HepG2 (cell line): ENCODE measurements around the gene ZNF273. TPM values are rescaled to one million over a fixed set of nuclear protein-coding genes. Genes with fewer than 3 reads are reported as not detected.
A peak's percentile ranks its signal among the peaks of the same experiment; 100 is the strongest.
"Not testable (repeated sequence)": the region's sequence is repeated elsewhere in the genome, so short reads cannot be mapped to it uniquely, and the experiment has no call there.

ENCODE experiments used
- ATAC-seq: fragments of 200-7000 bp; cut with Tn5 transposase; 3 replicates; pipeline ENCODE4 v1.9.1; 2020; ENCODE audit warnings: mild to moderate bottlenecking, moderate library complexity
- BruUV-seq: library from RNA; stranded (reverse); fragments of 400-500 nt; replicated peaks from 2 replicates; lab custom pipeline; 2021; lab: Mats Ljungman, UMichigan
- CTCF ChIA-PET: fragments of 300-600 bp; formaldehyde crosslinking; extraction: SDS; loops from one replicate; lab custom pipeline; 2021; ENCODE audit warnings: low total read pairs, inconsistent platforms, low intra/inter-chr PET ratio; lab: Yijun Ruan, JAX
- POLR2A ChIA-PET: fragments of 350-600 bp; sonication (Branson Sonifier 250); formaldehyde crosslinking; loops from one replicate; lab custom pipeline; 2020; ENCODE audit warnings: antibody characterized with exemption, inconsistent platforms; lab: Yijun Ruan, JAX
- DNase-seq: peaks from one replicate; pipeline ENCODE4 v3.0.0-alpha.2; 2015; ENCODE audit warnings: low spot score
- FAIRE-seq: peaks from 3 replicates; lab custom pipeline; 2011; peaks lifted over from hg19 to GRCh38; lab: Jason Lieb, UNC
- H2AFZ ChIP-seq: one replicate; pipeline ENCODE4 v1.6.1; 2011; ENCODE audit warnings: low read length, inconsistent platforms
- H3K27ac ChIP-seq: fragments of 300-600 bp; 3 replicates; pipeline ENCODE4 v1.8.0; 2011; ENCODE audit warnings: mixed run types, mild to moderate bottlenecking, mixed read lengths, low read length, inconsistent platforms; ENCODE audit not compliant: insufficient read depth; ENCODE audit errors: extremely low read length
- H3K27me3 ChIP-seq, 2 experiments: fragments of 200-600 bp in 1 of 2; 2 replicates in 1 of 2; 3 replicates in 1 of 2; pipeline versions ENCODE4 v1.6.0 to v1.8.0; 2011; ENCODE audit warnings: low read length in 2 of 2, mild to moderate bottlenecking in 2 of 2, moderate library complexity in 2 of 2, inconsistent platforms in 1 of 2; ENCODE audit not compliant: insufficient read depth in 2 of 2, control insufficient read depth in 1 of 2
- H3K36me3 ChIP-seq, 2 experiments: fragments of 200-600 bp in 1 of 2; replicated peaks in 1 of 2; 2 replicates in 1 of 2; 3 replicates in 1 of 2; pipeline versions ENCODE4 v1.5.1 to v1.8.0; 2011; ENCODE audit warnings: low read length in 2 of 2, inconsistent platforms in 1 of 2; ENCODE audit not compliant: insufficient read depth in 2 of 2, control insufficient read depth in 1 of 2
- H3K4me1 ChIP-seq: 2 replicates; pipeline ENCODE4 v1.5.1; 2012; ENCODE audit warnings: low read length, inconsistent platforms; ENCODE audit not compliant: insufficient read depth
- H3K4me2 ChIP-seq: 2 replicates; pipeline ENCODE4 v1.6.0; 2011; ENCODE audit warnings: low read depth, low read length, inconsistent platforms
- H3K4me3 ChIP-seq, 3 experiments: fragments of 200-600 bp in 1 of 3; sonication (generic), shearing (Covaris generic) in 1 of 3; replicated peaks in 1 of 3; 2 replicates each; pipeline ENCODE4 v1.5.1; 2011 to 2016; ENCODE audit warnings: low read length in 3 of 3, inconsistent platforms in 2 of 3, low read depth in 2 of 3, mild to moderate bottlenecking in 2 of 3, control low read depth in 1 of 3, mixed read lengths in 1 of 3; ENCODE audit not compliant: insufficient read depth in 1 of 3
- H3K79me2 ChIP-seq: one replicate; pipeline ENCODE4 v1.6.1; 2011; ENCODE audit warnings: low read length, inconsistent platforms; ENCODE audit not compliant: insufficient read depth
- H3K9ac ChIP-seq: 2 replicates; pipeline ENCODE4 v1.6.0; 2011; ENCODE audit warnings: mild to moderate bottlenecking, low read depth, low read length, inconsistent platforms; ENCODE audit not compliant: insufficient read depth
- H3K9me3 ChIP-seq: 2 replicates; pipeline ENCODE4 v1.5.1; 2012; ENCODE audit warnings: mild to moderate bottlenecking, low read length
- H4K20me1 ChIP-seq: 2 replicates; pipeline ENCODE4 v1.6.0; 2011; ENCODE audit warnings: inconsistent platforms, mild to moderate bottlenecking, low read length, moderate library complexity; ENCODE audit not compliant: insufficient read depth
- ATF3 ChIP-seq: sonication (generic); formaldehyde crosslinking; IDR thresholded peaks from 2 replicates; pipeline ENCODE4 v1.4.0; 2020; ENCODE audit warnings: missing genetic modification reagents
- GTF3A ChIP-seq: sonication (generic); formaldehyde crosslinking; conservative IDR thresholded peaks from 2 replicates; pipeline ENCODE4 v1.4.0; 2020; ENCODE audit warnings: mild to moderate bottlenecking, missing genetic modification reagents
- KDM5A ChIP-seq: fragments of 200-600 bp; sonication (generic); IDR thresholded peaks from 2 replicates; pipeline ENCODE4 v1.7.0; 2018; ENCODE audit warnings: antibody characterized with exemption, mild to moderate bottlenecking, low read length, borderline replicate concordance
- PHF8 ChIP-seq: sonication (generic); formaldehyde crosslinking; IDR thresholded peaks from 2 replicates; pipeline ENCODE4 v1.5.0; 2020; ENCODE audit warnings: missing genetic modification reagents
- PITX1 ChIP-seq: sonication (generic); formaldehyde crosslinking; IDR thresholded peaks from 2 replicates; pipeline ENCODE4 v1.5.1; 2020; ENCODE audit warnings: mild to moderate bottlenecking, missing genetic modification reagents
- SNAPC5 ChIP-seq: sonication (generic); formaldehyde crosslinking; IDR thresholded peaks from 2 replicates; pipeline ENCODE4 v1.8.1; 2023; ENCODE audit warnings: mild to moderate bottlenecking, missing genetic modification reagents, borderline replicate concordance
- TGIF2 ChIP-seq: IDR thresholded peaks from 2 replicates; pipeline ENCODE4 v1.6.1; 2016; ENCODE audit warnings: control low read depth, missing compliant biosample characterization
- ZBTB43 ChIP-seq: sonication (generic); formaldehyde crosslinking; conservative IDR thresholded peaks from 2 replicates; pipeline ENCODE4 v1.4.0; 2020; ENCODE audit warnings: missing genetic modification reagents
- ZKSCAN1 ChIP-seq: fragments of 150-350 bp; IDR thresholded peaks from 2 replicates; pipeline ENCODE4 v1.6.1; 2014; ENCODE audit warnings: low read length
- ZNF496 ChIP-seq: sonication (generic); formaldehyde crosslinking; IDR thresholded peaks from 2 replicates; pipeline ENCODE4 v1.8.1; 2023; ENCODE audit warnings: mild to moderate bottlenecking, moderate library complexity, missing genetic modification reagents; ENCODE audit not compliant: insufficient replicate concordance
- ZNF512B ChIP-seq: sonication (generic); formaldehyde crosslinking; IDR thresholded peaks from 2 replicates; pipeline ENCODE4 v1.5.1; 2020; ENCODE audit warnings: missing genetic modification reagents, mild to moderate bottlenecking, borderline replicate concordance
- ZNF761 ChIP-seq: sonication (generic); formaldehyde crosslinking; conservative IDR thresholded peaks from 2 replicates; pipeline ENCODE4 v1.4.0; 2020; ENCODE audit warnings: mild to moderate bottlenecking, missing genetic modification reagents
- ZNF781 ChIP-seq: sonication (generic); formaldehyde crosslinking; IDR thresholded peaks from 2 replicates; pipeline ENCODE4 v1.5.1; 2020; ENCODE audit warnings: borderline replicate concordance, mild to moderate bottlenecking, missing genetic modification reagents; ENCODE audit errors: not compliant biosample characterization
- WGBS: methylation state at CpG from one replicate; pipeline ENCODE4 v1.1.6; 2017; ENCODE audit warnings: low lambda C conversion rate; 5-methylcytosine and 5-hydroxymethylcytosine counted together
- in situ Hi-C: cut with HindIII; loops from 2 replicates; pipeline ENCODE4 v1.10.0; 2017; ENCODE audit warnings: low pct_unique_long_range_greater_than_20kb; ENCODE audit not compliant: extremely low pct_ligation_motif_present
- intact Hi-C: fragments of 100-400 bp; cut with micrococcal nuclease; formaldehyde crosslinking; loops from one replicate; pipeline ENCODE4 v1.10.0; 2022; ENCODE audit not compliant: unreplicated experiment
- polyA plus RNA-seq, 8 experiments: library from polyadenylated mRNA; depleted of rRNA in 3 of 8; stranded (reverse) in 7 of 8; unstranded in 1 of 8; fragments of >200 nt; fragmentation: Illumina TruSeq in 4 of 8; extraction: Trizol in 4 of 8; gene quantifications; 2 replicates each; pipeline versions ENCODE4 v1.2.1 to v1.2.3, GENCODE V29; 2011 to 2016; ENCODE audit warnings: low read depth in 4 of 8, missing spikeins in 1 of 8, mixed read lengths in 1 of 8; ENCODE audit not compliant: insufficient read depth in 1 of 8
- total RNA-seq, 5 experiments: library from RNA; depleted of rRNA; stranded (reverse); fragments of >200 nt; fragmentation: Illumina TruSeq; extraction: Trizol; gene quantifications; 2 replicates each; pipeline ENCODE4 v1.2.3, GENCODE V29; 2016; ENCODE audit warnings: low read depth in 1 of 5

ZNF273 gene
- total and polyA plus RNA-seq, 2 of the 13 experiments (the other 11 are each of a cell fraction or from before 2014, with no cell fraction given): 1.7 to 5.8 TPM

- H3K4me3 ChIP-seq, CTCF ChIA-PET, POLR2A ChIA-PET, H3K36me3 ChIP-seq, H4K20me1 ChIP-seq, ATAC-seq, FAIRE-seq, H3K79me2 ChIP-seq, in situ Hi-C loops, intact Hi-C loops, H3K9me3 ChIP-seq, H3K9ac ChIP-seq, DNase-seq, H3K4me1 ChIP-seq, H2AFZ ChIP-seq, H3K4me2 ChIP-seq, H3K27ac ChIP-seq, BruUV-seq: not testable (repeated sequence)
- H3K27me3 ChIP-seq: peaks cover under 1 to 14% of the 10 kb centered on the region in 2 experiments; a peak in 2 of 5 replicates
- peak; percentile 97 for TF ChIP-seq ZNF761 (CRISPR knock-in tag)
- 47% methylated on average over 3 of the region's 3 CpGs for WGBS
These were observed 39.5 kb upstream of the ZNF273 start for GRCh38 chr7:64863530-64863929.

GRCh38 chr7:64863969-64864368 is 39.1 kb upstream of the ZNF273 start:
- H3K36me3 ChIP-seq: no peaks in the 10 kb centered on the region
- H3K4me3 ChIP-seq: no peak overlapping the region
- H3K27ac ChIP-seq: no peak overlapping the region
- no TSS peak for BruUV-seq
- FAIRE-seq: no peak
- POLR2A ChIA-PET: no interaction called here
- WGBS: 40% methylated on average over 7 of the region's 7 CpGs
- in situ Hi-C loops (no loop called here), intact Hi-C loops (no loop called here)
- peaks cover 8% of the 10 kb centered on the region; the same call in 1 of the 2 replicates for H3K9me3 ChIP-seq
- H3K9ac ChIP-seq: no peak overlapping the region
- H2AFZ ChIP-seq: no peak overlapping the region
- no peak overlapping the region for H3K4me2 ChIP-seq
- H4K20me1 ChIP-seq: no peaks in the 10 kb centered on the region
- no peaks in the 10 kb centered on the region for H3K79me2 ChIP-seq
- ATAC-seq: no peak
- CTCF ChIA-PET: no interaction called here
- no peaks in the 10 kb centered on the region for H3K4me1 ChIP-seq
- H3K27me3 ChIP-seq: peaks cover 1 to 19% of the 10 kb centered on the region in 2 experiments; a peak in 2 of 5 replicates
- no peak for DNase-seq
- TF ChIP-seq PHF8 (no peak), ZNF512B (no peak), GTF3A (CRISPR knock-in tag) (no peak), KDM5A (no peak), TGIF2 (no peak), SNAPC5 (no peak), ZNF781 (CRISPR knock-in tag) (no peak), ZKSCAN1 (no peak), PITX1 (CRISPR knock-in tag) (no peak), ZNF496 (CRISPR knock-in tag) (no peak), ZBTB43 (no peak), ATF3 (CRISPR knock-in tag) (no peak)
